Hepatocyte (in vitro differentiated cells): ENCODE measurements around the gene SLC18A2. TPM values are rescaled to one million over a fixed set of nuclear protein-coding genes. Genes with fewer than 3 reads are reported as not detected.

Experiments used
- DNase-seq: peaks from one replicate; pipeline ENCODE4 v3.0.0-alpha.2; 2016; ENCODE audit warnings: low spot score
- H2AFZ ChIP-seq: fragments of 200-600 bp; sonication (generic); 2 replicates; pipeline ENCODE4 v1.6.0; 2016; ENCODE audit warnings: antibody characterized with exemption, mild to moderate bottlenecking
- H3K27ac ChIP-seq: fragments of 200-600 bp; sonication (generic); 2 replicates; pipeline ENCODE4 v1.5.1; 2016; ENCODE audit warnings: mild to moderate bottlenecking
- H3K27me3 ChIP-seq: fragments of 200-600 bp; sonication (generic); 2 replicates; pipeline ENCODE4 v1.6.1; 2016
- H3K36me3 ChIP-seq: fragments of 200-600 bp; sonication (generic); replicated peaks from 2 replicates; pipeline ENCODE4 v1.5.1; 2016; ENCODE audit warnings: low read depth; ENCODE audit not compliant: insufficient read depth
- H3K4me1 ChIP-seq: fragments of 200-600 bp; sonication (generic); 2 replicates; pipeline ENCODE4 v1.5.1; 2016; ENCODE audit warnings: mild to moderate bottlenecking, moderate library complexity; ENCODE audit not compliant: insufficient read depth
- H3K4me2 ChIP-seq: fragments of 200-600 bp; sonication (generic); 2 replicates; pipeline ENCODE4 v1.6.0; 2016
- H3K4me3 ChIP-seq: fragments of 200-600 bp; sonication (generic); 2 replicates; pipeline ENCODE4 v1.5.1; 2016; ENCODE audit warnings: mild to moderate bottlenecking
- H3K79me2 ChIP-seq: fragments of 200-600 bp; sonication (generic); 2 replicates; pipeline ENCODE4 v1.6.0; 2017; ENCODE audit warnings: mild to moderate bottlenecking
- H3K9me2 ChIP-seq: fragments of 200-600 bp; sonication (generic); replicated peaks from 2 replicates; pipeline ENCODE4 v1.6.0; 2017; ENCODE audit warnings: mild to moderate bottlenecking; ENCODE audit not compliant: insufficient read depth
- H3K9me3 ChIP-seq: fragments of 200-600 bp; sonication (generic); 2 replicates; pipeline ENCODE4 v1.5.1; 2016; ENCODE audit warnings: low read depth, mild to moderate bottlenecking
- H4K20me1 ChIP-seq: fragments of 200-600 bp; sonication (generic); 2 replicates; pipeline ENCODE4 v1.6.0; 2016; ENCODE audit warnings: mild to moderate bottlenecking; ENCODE audit not compliant: insufficient read depth, poor library complexity, severe bottlenecking
- CTCF ChIP-seq: fragments of 200-600 bp; sonication (generic); IDR thresholded peaks from 2 replicates; pipeline ENCODE4 v1.5.1; 2016; ENCODE audit warnings: antibody characterized with exemption, mild to moderate bottlenecking; ENCODE audit not compliant: poor library complexity
- EZH2 ChIP-seq: fragments of 200-600 bp; sonication (generic); IDR thresholded peaks from 2 replicates; pipeline ENCODE4 v1.6.1; 2016; ENCODE audit warnings: antibody characterized with exemption, mild to moderate bottlenecking, borderline replicate concordance
- EZH2phosphoT487 ChIP-seq: fragments of 200-600 bp; sonication (generic); IDR thresholded peaks from one replicate; pipeline ENCODE4 v1.6.1; 2018; ENCODE audit warnings: antibody characterized with exemption, mild to moderate bottlenecking, low read depth, moderate library complexity; ENCODE audit not compliant: unreplicated experiment, severe bottlenecking
- WGBS: methylation state at CpG from one replicate; pipeline ENCODE4 v1.1.6; 2016; ENCODE audit warnings: low lambda C conversion rate; ENCODE audit errors: missing lambda C conversion rate; 5-methylcytosine and 5-hydroxymethylcytosine counted together
- polyA plus RNA-seq: library from polyadenylated mRNA; unstranded; fragments of >200 nt; fragmentation: Nextera tagmentation; extraction: Ambion mirVana; gene quantifications from 2 replicates; pipeline ENCODE4 v1.2.1, GENCODE V29; 2016
- total RNA-seq: library from RNA; depleted of rRNA; stranded (reverse); fragments of >200 nt; gene quantifications from 2 replicates; pipeline ENCODE4 v1.2.3, GENCODE V29; 2014

Gene SLC18A2
- total and polyA plus RNA-seq, 2 experiments from 2014 or later, result 1.3 to 1.6 TPM

DNA sequence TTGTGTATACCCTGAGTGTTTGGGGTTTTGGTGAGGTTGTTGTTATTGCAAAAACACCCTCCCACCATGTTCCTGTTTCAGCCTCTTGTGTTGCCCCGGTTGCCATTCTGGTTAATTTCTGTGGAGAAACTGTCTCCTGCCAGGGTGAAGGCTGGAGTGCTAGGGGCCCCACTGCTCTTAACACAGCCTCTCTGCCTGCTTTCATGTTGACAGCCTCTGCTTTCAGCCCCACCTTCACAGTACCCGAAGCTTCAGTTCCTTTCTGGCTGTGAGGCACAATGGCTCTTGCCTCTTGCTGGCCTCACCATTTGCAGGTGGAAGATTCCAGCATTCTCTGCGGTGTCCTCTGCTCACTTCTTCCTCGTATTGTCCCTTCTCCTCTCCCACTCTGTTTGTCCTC lies 19.2 kb downstream of the SLC18A2 start:
- peaks cover 14% of the 10 kb centered on the region for H3K4me1 ChIP-seq
- H3K27me3 ChIP-seq, result no peaks in the 10 kb centered on the region
- no peak for DNase-seq
- H2AFZ ChIP-seq, result no peak overlapping the region
- H4K20me1 ChIP-seq, result no peaks in the 10 kb centered on the region
- H3K9me3 ChIP-seq, result no peaks in the 10 kb centered on the region
- peak overlapping the region; percentile 31 for H3K4me2 ChIP-seq
- TF ChIP-seq CTCF (no peak), EZH2phosphoT487 (no peak), EZH2 (no peak)
- H3K79me2 ChIP-seq, result no peaks in the 10 kb centered on the region
- no peaks in the 10 kb centered on the region for H3K36me3 ChIP-seq
- H3K4me3 ChIP-seq, result no peak overlapping the region
- H3K27ac ChIP-seq, result peak overlapping the region; percentile 21
- WGBS, result 53% methylated on average over 4 of the region's 4 CpGs
- no peaks in the 10 kb centered on the region for H3K9me2 ChIP-seq

DNA sequence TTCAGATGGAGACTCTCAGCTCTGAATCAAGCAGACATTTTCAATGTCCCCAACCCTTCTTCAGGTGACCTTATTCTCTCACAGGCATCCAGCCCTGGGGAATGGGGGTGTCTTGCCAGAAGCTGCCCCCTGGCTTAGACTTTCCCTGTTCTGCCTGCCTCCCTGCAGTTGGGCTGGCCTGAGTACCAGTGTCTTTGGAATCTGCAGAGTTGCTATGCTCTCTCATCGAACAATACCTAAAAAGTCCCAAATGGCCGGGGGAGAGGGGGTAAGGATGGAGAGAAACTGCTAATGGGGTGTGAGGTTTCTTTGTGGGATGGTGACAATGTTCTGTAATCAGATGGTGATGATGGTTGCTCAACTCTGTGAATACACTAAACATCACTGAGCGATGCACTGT lies 20.6 kb downstream of the SLC18A2 start:
- Histone ChIP-seq H3K9me3 (no peaks in the 10 kb centered on the region), H4K20me1 (no peaks in the 10 kb centered on the region), H3K4me1 (peaks cover 14% of the 10 kb centered on the region), H3K4me3 (no peak overlapping the region), H3K4me2 (no peak overlapping the region), H3K36me3 (no peaks in the 10 kb centered on the region), H3K79me2 (no peaks in the 10 kb centered on the region), H2AFZ (no peak overlapping the region), H3K9me2 (no peaks in the 10 kb centered on the region), H3K27ac (no peak overlapping the region), H3K27me3 (no peaks in the 10 kb centered on the region)
- TF ChIP-seq EZH2phosphoT487, result no peak
- TF ChIP-seq CTCF, result no peak
- WGBS, result 87% methylated on average over 3 of the region's 3 CpGs
- no peak for DNase-seq

- H3K36me3 ChIP-seq, result no peaks in the 10 kb centered on the region
- TF ChIP-seq EZH2, result no peak
- TF ChIP-seq CTCF, result no peak
- no peak for TF ChIP-seq EZH2phosphoT487
- H3K27me3 ChIP-seq, result no peaks in the 10 kb centered on the region
- H3K9me2 ChIP-seq, result no peaks in the 10 kb centered on the region
- H3K4me1 ChIP-seq, result peaks cover 14% of the 10 kb centered on the region
- H3K79me2 ChIP-seq, result no peaks in the 10 kb centered on the region
- H3K9me3 ChIP-seq, result no peaks in the 10 kb centered on the region
- H3K27ac ChIP-seq, result no peak overlapping the region
- 79% methylated on average over 10 of the region's 10 CpGs for WGBS
- H3K4me3 ChIP-seq, result no peak overlapping the region
- H3K4me2 ChIP-seq, result no peak overlapping the region
- no peak overlapping the region for H2AFZ ChIP-seq
- no peaks in the 10 kb centered on the region for H4K20me1 ChIP-seq
- peak; percentile 27 for DNase-seq
Observed at GRCh38 chr10:117262291-117262902, 21.5 kb downstream of the SLC18A2 start.
